WTC11 (cell line): Measurements from ENCODE around the gene AGAP1. TPM values are rescaled to one million over a fixed set of nuclear protein-coding genes. Genes with fewer than 3 reads are reported as not detected.

Source experiments
- ATAC-seq: fragments of 200-7000 bp; cut with Tn5 transposase; 2 replicates; pipeline ENCODE4 v1.10.0; 2021; ENCODE audit warnings: mild to moderate bottlenecking, moderate library complexity
- CTCF ChIA-PET: fragments of 300-600 bp; sonication (Branson Sonifier 250); formaldehyde crosslinking; loops from one replicate; lab custom pipeline; 2021; ENCODE audit warnings: antibody characterized with exemption; lab: Charles Lee
- POLR2A ChIA-PET: fragments of 350-600 bp; sonication (Branson Sonifier 250); formaldehyde crosslinking; loops from one replicate; lab custom pipeline; 2021; ENCODE audit warnings: antibody characterized with exemption; lab: Charles Lee
- DNase-seq: peaks from one replicate; pipeline ENCODE4 v3.0.0; 2021; ENCODE audit warnings: low spot score
- H3K27ac Mint-ChIP-seq: 2 replicates; pipeline ENCODE4 v1.8.0; 2021; ENCODE audit warnings: mixed read lengths
- H3K27me3 Mint-ChIP-seq: 2 replicates; pipeline ENCODE4 v1.8.0; 2021; ENCODE audit warnings: low read depth, mild to moderate bottlenecking, moderate library complexity, mixed read lengths
- H3K36me3 Mint-ChIP-seq: 2 replicates; pipeline ENCODE4 v1.8.0; 2021; ENCODE audit warnings: mixed read lengths
- H3K4me1 Mint-ChIP-seq: 2 replicates; pipeline ENCODE4 v1.8.0; 2022; ENCODE audit warnings: mixed read lengths
- H3K4me3 Mint-ChIP-seq: 2 replicates; pipeline ENCODE4 v1.8.0; 2021; ENCODE audit warnings: mild to moderate bottlenecking, moderate library complexity, mixed read lengths
- H3K9me3 Mint-ChIP-seq: 2 replicates; pipeline ENCODE4 v1.8.0; 2021; ENCODE audit warnings: mixed read lengths
- CREM ChIP-seq: sonication (generic); formaldehyde crosslinking; IDR thresholded peaks from 2 replicates; pipeline ENCODE4 v1.8.1; 2022; ENCODE audit warnings: mild to moderate bottlenecking, missing genetic modification reagents, moderate library complexity
- FOXK1 ChIP-seq: sonication (generic); formaldehyde crosslinking; IDR thresholded peaks from 2 replicates; pipeline ENCODE4 v1.8.0; 2022; ENCODE audit warnings: mild to moderate bottlenecking, moderate library complexity, missing genetic modification reagents
- FOXP1 ChIP-seq: sonication (generic); formaldehyde crosslinking; IDR thresholded peaks from 2 replicates; pipeline ENCODE4 v1.8.0; 2022; ENCODE audit warnings: missing genetic modification reagents, mild to moderate bottlenecking, moderate library complexity, borderline replicate concordance
- NFATC4 ChIP-seq: fragments of 250-450 bp; sonication (Bioruptor Pico); IDR thresholded peaks from 2 replicates; pipeline ENCODE4 v1.9.0; 2021; ENCODE audit warnings: mild to moderate bottlenecking
- OVOL2 ChIP-seq: fragments of 250-450 bp; sonication (Bioruptor Pico); IDR thresholded peaks from 2 replicates; pipeline ENCODE4 v1.9.0; 2021; ENCODE audit warnings: mild to moderate bottlenecking, borderline replicate concordance
- RORB ChIP-seq: fragments of 250-450 bp; sonication (Bioruptor Pico); IDR thresholded peaks from 2 replicates; pipeline ENCODE4 v1.9.0; 2021; ENCODE audit warnings: mild to moderate bottlenecking
- TEAD4 ChIP-seq: sonication (generic); formaldehyde crosslinking; IDR thresholded peaks from 2 replicates; pipeline ENCODE4 v1.8.0; 2022; ENCODE audit warnings: mild to moderate bottlenecking, missing genetic modification reagents
- ZNF121 ChIP-seq: sonication (generic); formaldehyde crosslinking; IDR thresholded peaks from 2 replicates; pipeline ENCODE4 v1.8.0; 2023; ENCODE audit warnings: missing genetic modification reagents
- total RNA-seq: library from RNA; stranded (reverse); gene quantifications from 3 replicates; pipeline ENCODE4 v1.2.3, GENCODE V29; 2021
- TF ChIP-seq, protein P1 (sequence below): sonication (generic); formaldehyde crosslinking; IDR thresholded peaks from 2 replicates; pipeline ENCODE4 v1.8.0; 2022; ENCODE audit warnings: mild to moderate bottlenecking, missing genetic modification reagents
- TF ChIP-seq, protein P2 (sequence below): sonication (generic); formaldehyde crosslinking; IDR thresholded peaks from 2 replicates; pipeline ENCODE4 v1.8.1; 2023; ENCODE audit warnings: mild to moderate bottlenecking, moderate library complexity, missing genetic modification reagents
- TF ChIP-seq, protein P3 (sequence below): sonication (generic); formaldehyde crosslinking; IDR thresholded peaks from 2 replicates; pipeline ENCODE4 v1.8.1; 2023; ENCODE audit warnings: mild to moderate bottlenecking, missing genetic modification reagents, borderline replicate concordance
- TF ChIP-seq, protein P4 (sequence below): sonication (generic); formaldehyde crosslinking; IDR thresholded peaks from 2 replicates; pipeline ENCODE4 v1.8.1; 2022; ENCODE audit warnings: mild to moderate bottlenecking, moderate library complexity, missing genetic modification reagents
- TF ChIP-seq, protein P5 (sequence below): fragments of 250-450 bp; sonication (Bioruptor Pico); IDR thresholded peaks from 2 replicates; pipeline ENCODE4 v1.9.0; 2021; ENCODE audit warnings: mild to moderate bottlenecking
- TF ChIP-seq, protein P6 (sequence below): sonication (generic); formaldehyde crosslinking; conservative IDR thresholded peaks from 2 replicates; pipeline ENCODE4 v1.8.1; 2022; ENCODE audit warnings: mild to moderate bottlenecking, missing genetic modification reagents
- TF ChIP-seq, protein P7 (sequence below): sonication (generic); formaldehyde crosslinking; IDR thresholded peaks from 2 replicates; pipeline ENCODE4 v1.8.1; 2022; ENCODE audit warnings: mild to moderate bottlenecking, missing genetic modification reagents, moderate library complexity, borderline replicate concordance

AGAP1 gene
- total RNA-seq, 1 experiment from 2014 or later, result 49.3 TPM

DNA sequence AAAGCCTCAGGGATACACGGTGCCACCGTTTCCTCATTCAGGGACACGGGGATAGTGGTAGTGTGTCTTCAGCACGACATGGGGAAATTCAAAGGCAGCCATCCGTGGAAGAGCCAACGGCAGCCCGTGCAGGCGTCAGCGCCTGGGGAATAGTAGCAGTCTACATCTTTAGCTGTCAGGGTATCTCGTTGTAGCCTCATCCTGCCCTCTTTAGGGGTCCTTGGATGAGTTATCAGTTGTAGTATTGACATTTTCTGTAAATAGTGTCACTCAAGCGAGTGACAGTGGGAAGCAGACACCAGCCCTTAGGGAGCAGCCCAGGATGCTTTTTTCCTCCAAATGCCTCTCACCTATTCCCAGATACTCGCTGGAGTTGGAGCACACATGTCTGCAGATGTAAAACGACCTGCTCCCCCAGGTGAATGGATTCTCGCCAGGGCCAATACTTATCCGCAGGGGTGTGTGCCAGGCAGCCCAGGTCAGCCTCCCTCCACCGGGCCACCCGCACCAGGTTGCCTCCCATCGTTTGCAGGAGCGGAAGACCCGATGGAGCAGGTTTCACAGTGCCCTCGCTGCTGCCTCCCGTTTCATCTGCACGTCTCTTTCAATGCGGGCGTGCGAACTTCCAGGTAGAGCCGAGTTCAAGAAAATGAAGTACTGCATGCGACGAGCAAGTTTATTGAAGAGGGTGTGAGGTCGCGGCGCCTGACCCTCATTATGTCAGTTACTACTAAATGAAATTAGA lies 41.0 kb downstream of the AGAP1 start:
- Mint-ChIP-seq H3K36me3 (peaks cover 10% of the 10 kb centered on the region), H3K9me3 (peaks cover 9% of the 10 kb centered on the region), H3K27me3 (no peaks in the 10 kb centered on the region), H3K4me3 (no peak overlapping the region), H3K27ac (no peak overlapping the region; the same call in 1 of the 2 replicates), H3K4me1 (peaks cover 62% of the 10 kb centered on the region)
- ChIA-PET POLR2A (no interaction called here), CTCF (no interaction called here)
- ATAC-seq (no peak), DNase-seq (no peak)
- TF ChIP-seq RORB (no peak), FOXP1 (CRISPR knock-in tag) (no peak), OVOL2 (no peak), NFATC4 (CRISPR knock-in tag) (no peak), TEAD4 (CRISPR knock-in tag) (no peak)
- TF ChIP-seq, protein P1, sequence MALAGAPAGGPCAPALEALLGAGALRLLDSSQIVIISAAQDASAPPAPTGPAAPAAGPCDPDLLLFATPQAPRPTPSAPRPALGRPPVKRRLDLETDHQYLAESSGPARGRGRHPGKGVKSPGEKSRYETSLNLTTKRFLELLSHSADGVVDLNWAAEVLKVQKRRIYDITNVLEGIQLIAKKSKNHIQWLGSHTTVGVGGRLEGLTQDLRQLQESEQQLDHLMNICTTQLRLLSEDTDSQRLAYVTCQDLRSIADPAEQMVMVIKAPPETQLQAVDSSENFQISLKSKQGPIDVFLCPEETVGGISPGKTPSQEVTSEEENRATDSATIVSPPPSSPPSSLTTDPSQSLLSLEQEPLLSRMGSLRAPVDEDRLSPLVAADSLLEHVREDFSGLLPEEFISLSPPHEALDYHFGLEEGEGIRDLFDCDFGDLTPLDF, result no peak
- TF ChIP-seq, protein P2, sequence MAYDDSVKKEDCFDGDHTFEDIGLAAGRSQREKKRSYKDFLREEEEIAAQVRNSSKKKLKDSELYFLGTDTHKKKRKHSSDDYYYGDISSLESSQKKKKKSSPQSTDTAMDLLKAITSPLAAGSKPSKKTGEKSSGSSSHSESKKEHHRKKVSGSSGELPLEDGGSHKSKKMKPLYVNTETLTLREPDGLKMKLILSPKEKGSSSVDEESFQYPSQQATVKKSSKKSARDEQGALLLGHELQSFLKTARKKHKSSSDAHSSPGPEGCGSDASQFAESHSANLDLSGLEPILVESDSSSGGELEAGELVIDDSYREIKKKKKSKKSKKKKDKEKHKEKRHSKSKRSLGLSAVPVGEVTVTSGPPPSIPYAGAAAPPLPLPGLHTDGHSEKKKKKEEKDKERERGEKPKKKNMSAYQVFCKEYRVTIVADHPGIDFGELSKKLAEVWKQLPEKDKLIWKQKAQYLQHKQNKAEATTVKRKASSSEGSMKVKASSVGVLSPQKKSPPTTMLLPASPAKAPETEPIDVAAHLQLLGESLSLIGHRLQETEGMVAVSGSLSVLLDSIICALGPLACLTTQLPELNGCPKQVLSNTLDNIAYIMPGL (CRISPR knock-in tag), result no peak

DNA sequence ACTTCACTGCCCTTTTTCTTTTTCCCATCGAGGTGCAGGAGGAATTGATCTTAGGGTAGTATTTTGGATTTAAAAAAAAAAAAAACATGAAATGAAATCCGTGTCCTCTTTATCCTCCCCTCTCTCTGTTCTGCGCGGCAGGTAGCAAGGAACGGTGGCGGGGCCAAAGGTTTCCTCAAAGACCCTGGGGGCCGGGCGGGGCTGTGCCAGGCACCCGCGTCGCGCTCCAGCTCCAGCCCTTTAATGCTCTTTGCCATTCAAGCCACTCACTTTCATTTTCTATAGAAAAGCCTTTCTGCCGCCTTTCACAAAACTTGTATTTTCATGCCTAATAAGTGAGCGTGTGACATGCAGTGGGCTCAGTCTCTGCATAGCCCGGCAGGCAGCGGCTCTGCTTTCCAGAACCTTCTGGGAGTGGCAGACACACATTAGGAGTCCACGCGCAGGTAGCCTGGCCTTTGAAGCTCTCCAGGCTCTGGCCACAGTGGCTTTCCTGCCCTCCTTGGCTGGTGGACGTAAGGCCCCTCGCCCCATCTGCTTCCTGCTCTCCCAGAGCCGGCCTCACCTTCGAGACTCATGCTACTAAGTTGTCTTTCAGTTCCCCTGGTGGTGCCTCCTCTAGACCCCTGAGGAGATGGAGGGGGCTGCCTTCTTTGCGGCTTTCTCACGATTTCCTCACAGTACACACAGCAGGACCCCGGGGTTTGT lies 41.7 kb downstream of the AGAP1 start:
- DNase-seq, result no peak
- Mint-ChIP-seq H3K27ac (no peak overlapping the region; the same call in 1 of the 2 replicates), H3K27me3 (no peaks in the 10 kb centered on the region), H3K36me3 (peaks cover 3% of the 10 kb centered on the region), H3K4me1 (peaks cover 63% of the 10 kb centered on the region), H3K9me3 (peaks cover 2% of the 10 kb centered on the region), H3K4me3 (no peak overlapping the region)
- CTCF ChIA-PET, result no interaction called here
- POLR2A ChIA-PET, result no interaction called here
- TF ChIP-seq, protein P3, sequence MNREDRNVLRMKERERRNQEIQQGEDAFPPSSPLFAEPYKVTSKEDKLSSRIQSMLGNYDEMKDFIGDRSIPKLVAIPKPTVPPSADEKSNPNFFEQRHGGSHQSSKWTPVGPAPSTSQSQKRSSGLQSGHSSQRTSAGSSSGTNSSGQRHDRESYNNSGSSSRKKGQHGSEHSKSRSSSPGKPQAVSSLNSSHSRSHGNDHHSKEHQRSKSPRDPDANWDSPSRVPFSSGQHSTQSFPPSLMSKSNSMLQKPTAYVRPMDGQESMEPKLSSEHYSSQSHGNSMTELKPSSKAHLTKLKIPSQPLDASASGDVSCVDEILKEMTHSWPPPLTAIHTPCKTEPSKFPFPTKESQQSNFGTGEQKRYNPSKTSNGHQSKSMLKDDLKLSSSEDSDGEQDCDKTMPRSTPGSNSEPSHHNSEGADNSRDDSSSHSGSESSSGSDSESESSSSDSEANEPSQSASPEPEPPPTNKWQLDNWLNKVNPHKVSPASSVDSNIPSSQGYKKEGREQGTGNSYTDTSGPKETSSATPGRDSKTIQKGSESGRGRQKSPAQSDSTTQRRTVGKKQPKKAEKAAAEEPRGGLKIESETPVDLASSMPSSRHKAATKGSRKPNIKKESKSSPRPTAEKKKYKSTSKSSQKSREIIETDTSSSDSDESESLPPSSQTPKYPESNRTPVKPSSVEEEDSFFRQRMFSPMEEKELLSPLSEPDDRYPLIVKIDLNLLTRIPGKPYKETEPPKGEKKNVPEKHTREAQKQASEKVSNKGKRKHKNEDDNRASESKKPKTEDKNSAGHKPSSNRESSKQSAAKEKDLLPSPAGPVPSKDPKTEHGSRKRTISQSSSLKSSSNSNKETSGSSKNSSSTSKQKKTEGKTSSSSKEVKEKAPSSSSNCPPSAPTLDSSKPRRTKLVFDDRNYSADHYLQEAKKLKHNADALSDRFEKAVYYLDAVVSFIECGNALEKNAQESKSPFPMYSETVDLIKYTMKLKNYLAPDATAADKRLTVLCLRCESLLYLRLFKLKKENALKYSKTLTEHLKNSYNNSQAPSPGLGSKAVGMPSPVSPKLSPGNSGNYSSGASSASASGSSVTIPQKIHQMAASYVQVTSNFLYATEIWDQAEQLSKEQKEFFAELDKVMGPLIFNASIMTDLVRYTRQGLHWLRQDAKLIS, result no peak
- no peak for TF ChIP-seq RORB
- no peak for TF ChIP-seq FOXK1
- no peak for TF ChIP-seq CREM (CRISPR knock-in tag)
- TF ChIP-seq, protein P4, sequence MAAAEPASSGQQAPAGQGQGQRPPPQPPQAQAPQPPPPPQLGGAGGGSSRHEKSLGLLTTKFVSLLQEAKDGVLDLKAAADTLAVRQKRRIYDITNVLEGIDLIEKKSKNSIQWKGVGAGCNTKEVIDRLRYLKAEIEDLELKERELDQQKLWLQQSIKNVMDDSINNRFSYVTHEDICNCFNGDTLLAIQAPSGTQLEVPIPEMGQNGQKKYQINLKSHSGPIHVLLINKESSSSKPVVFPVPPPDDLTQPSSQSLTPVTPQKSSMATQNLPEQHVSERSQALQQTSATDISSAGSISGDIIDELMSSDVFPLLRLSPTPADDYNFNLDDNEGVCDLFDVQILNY (CRISPR knock-in tag), result no peak
- no peak; the same call in 1 of the 2 replicates for ATAC-seq

DNA sequence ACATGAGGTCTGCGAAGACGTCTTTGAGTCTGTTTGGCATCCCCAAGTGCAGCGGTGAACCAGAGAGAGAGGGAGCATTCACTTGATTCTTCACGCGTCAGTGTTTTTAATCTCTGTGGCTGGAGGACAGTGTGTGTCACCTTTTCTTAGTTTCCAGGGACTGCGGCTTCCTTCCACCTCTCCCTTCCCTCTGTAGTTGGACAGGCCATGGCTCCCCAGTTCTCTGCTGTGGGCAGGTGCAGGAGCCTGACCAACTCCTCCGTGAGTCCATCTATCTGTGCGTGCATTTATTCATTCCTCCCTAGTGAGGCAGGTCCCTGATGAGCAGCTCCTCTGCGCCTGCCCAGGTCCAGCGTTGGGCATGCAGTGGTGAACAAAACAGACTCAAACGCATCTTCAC lies 42.9 kb downstream of the AGAP1 start:
- H3K27ac Mint-ChIP-seq, result peak overlapping the region; percentile 83; the same call in 1 of the 2 replicates
- POLR2A ChIA-PET, result no interaction called here
- peaks cover 61% of the 10 kb centered on the region for H3K4me1 Mint-ChIP-seq
- CTCF ChIA-PET, result interaction anchor here (0.8 to 1.7 kb wide), 2 partner anchors 22 to 39 kb away, joined by 3 to 5 read pairs; no protein-coding TSS in a partner anchor
- no peaks in the 10 kb centered on the region for H3K36me3 Mint-ChIP-seq
- peaks cover under 1% of the 10 kb centered on the region for H3K9me3 Mint-ChIP-seq
- no peak for ATAC-seq
- H3K4me3 Mint-ChIP-seq, result no peak overlapping the region
- H3K27me3 Mint-ChIP-seq, result no peaks in the 10 kb centered on the region
- DNase-seq, result no peak
- TF ChIP-seq, protein P5, sequence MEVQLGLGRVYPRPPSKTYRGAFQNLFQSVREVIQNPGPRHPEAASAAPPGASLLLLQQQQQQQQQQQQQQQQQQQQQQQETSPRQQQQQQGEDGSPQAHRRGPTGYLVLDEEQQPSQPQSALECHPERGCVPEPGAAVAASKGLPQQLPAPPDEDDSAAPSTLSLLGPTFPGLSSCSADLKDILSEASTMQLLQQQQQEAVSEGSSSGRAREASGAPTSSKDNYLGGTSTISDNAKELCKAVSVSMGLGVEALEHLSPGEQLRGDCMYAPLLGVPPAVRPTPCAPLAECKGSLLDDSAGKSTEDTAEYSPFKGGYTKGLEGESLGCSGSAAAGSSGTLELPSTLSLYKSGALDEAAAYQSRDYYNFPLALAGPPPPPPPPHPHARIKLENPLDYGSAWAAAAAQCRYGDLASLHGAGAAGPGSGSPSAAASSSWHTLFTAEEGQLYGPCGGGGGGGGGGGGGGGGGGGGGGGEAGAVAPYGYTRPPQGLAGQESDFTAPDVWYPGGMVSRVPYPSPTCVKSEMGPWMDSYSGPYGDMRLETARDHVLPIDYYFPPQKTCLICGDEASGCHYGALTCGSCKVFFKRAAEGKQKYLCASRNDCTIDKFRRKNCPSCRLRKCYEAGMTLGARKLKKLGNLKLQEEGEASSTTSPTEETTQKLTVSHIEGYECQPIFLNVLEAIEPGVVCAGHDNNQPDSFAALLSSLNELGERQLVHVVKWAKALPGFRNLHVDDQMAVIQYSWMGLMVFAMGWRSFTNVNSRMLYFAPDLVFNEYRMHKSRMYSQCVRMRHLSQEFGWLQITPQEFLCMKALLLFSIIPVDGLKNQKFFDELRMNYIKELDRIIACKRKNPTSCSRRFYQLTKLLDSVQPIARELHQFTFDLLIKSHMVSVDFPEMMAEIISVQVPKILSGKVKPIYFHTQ (CRISPR knock-in tag), result no peak
- TF ChIP-seq, protein P6, sequence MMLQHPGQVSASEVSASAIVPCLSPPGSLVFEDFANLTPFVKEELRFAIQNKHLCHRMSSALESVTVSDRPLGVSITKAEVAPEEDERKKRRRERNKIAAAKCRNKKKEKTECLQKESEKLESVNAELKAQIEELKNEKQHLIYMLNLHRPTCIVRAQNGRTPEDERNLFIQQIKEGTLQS (CRISPR knock-in tag), result no peak
- TF ChIP-seq RORB (no peak), ZNF121 (CRISPR knock-in tag) (no peak)
- TF ChIP-seq, protein P7, sequence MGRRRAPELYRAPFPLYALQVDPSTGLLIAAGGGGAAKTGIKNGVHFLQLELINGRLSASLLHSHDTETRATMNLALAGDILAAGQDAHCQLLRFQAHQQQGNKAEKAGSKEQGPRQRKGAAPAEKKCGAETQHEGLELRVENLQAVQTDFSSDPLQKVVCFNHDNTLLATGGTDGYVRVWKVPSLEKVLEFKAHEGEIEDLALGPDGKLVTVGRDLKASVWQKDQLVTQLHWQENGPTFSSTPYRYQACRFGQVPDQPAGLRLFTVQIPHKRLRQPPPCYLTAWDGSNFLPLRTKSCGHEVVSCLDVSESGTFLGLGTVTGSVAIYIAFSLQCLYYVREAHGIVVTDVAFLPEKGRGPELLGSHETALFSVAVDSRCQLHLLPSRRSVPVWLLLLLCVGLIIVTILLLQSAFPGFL (CRISPR knock-in tag), result no peak
